Activated naive CD4-positive, alpha-beta T cell treated with anti-CD3 and anti-CD28 coated beads, Interleukin-2, amount 50 U/mL, for 72 hours (primary cell): ENCODE measurements around the gene B2M. TPM values are rescaled to one million over a fixed set of nuclear protein-coding genes. Genes with fewer than 3 reads are reported as not detected.
"Not testable (repeated sequence)": the region's sequence is repeated elsewhere in the genome, so short reads cannot be mapped to it uniquely, and the experiment has no call there.

ENCODE experiments used
- ATAC-seq, 2 donors: fragments of 150-1000 bp; cut with Tn5 transposase; 2 replicates each; pipeline ENCODE4 v1.10.0; 2021; ENCODE audit warnings: mild to moderate bottlenecking in 2 of 2, moderate library complexity in 2 of 2
- DNase-seq, 2 donors: peaks; one replicate each; pipeline ENCODE4 v3.0.0; 2021 to 2022; ENCODE audit warnings: low spot score in 2 of 2
- H3K27ac Mint-ChIP-seq, 2 donors: one replicate each; pipeline ENCODE4 v1.8.0; 2022; ENCODE audit warnings: mild to moderate bottlenecking in 2 of 2, mixed read lengths in 2 of 2
- H3K36me3 Mint-ChIP-seq, 2 donors: one replicate each; pipeline ENCODE4 v1.8.0; 2022; ENCODE audit warnings: mixed read lengths in 2 of 2
- H3K9me3 Mint-ChIP-seq, 2 donors: one replicate each; pipeline ENCODE4 v1.8.0; 2022; ENCODE audit warnings: mixed read lengths in 2 of 2
- total RNA-seq, 2 donors: library from RNA; stranded (reverse); gene quantifications; one replicate each; pipeline ENCODE4 v1.2.3, GENCODE V29; 2022

B2M gene
- 1,000 to 10,000 TPM; 4,139 to 6,333 TPM for total RNA-seq

DNA sequence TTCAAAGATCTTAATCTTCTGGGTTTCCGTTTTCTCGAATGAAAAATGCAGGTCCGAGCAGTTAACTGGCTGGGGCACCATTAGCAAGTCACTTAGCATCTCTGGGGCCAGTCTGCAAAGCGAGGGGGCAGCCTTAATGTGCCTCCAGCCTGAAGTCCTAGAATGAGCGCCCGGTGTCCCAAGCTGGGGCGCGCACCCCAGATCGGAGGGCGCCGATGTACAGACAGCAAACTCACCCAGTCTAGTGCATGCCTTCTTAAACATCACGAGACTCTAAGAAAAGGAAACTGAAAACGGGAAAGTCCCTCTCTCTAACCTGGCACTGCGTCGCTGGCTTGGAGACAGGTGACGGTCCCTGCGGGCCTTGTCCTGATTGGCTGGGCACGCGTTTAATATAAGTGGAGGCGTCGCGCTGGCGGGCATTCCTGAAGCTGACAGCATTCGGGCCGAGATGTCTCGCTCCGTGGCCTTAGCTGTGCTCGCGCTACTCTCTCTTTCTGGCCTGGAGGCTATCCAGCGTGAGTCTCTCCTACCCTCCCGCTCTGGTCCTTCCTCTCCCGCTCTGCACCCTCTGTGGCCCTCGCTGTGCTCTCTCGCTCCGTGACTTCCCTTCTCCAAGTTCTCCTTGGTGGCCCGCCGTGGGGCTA is at the start of gene B2M, which contains the start of gene PATL2:
TSS of gene B2M (plus strand) at position 422 of the 647 bp plus-strand sequence. CDS start at position 452, 30 bp downstream.
TSS of gene PATL2 (minus strand) at position 228 of the 647 bp plus-strand sequence. CDS start 34,833 bp downstream, outside the sequence.
- DNase-seq (peak; percentile 96), ATAC-seq (peak; percentile 86 to 90)
- no peaks in the 10 kb centered on the region for H3K9me3 Mint-ChIP-seq
- H3K36me3 Mint-ChIP-seq: peaks cover 65 to 79% of the 10 kb centered on the region in 2 donors
- peak within 1 kb of the TSS; percentile 100 for H3K27ac Mint-ChIP-seq

GRCh38 chr15:44661576-44661975 is 49.7 kb upstream of the B2M start:
- Mint-ChIP-seq H3K36me3 (peaks cover 11 to 24% of the 10 kb centered on the region in 2 donors), H3K27ac (peak overlapping the region; percentile 96 to 97), H3K9me3 (no peaks in the 10 kb centered on the region)
- no peak for ATAC-seq
- no peak for DNase-seq

DNA sequence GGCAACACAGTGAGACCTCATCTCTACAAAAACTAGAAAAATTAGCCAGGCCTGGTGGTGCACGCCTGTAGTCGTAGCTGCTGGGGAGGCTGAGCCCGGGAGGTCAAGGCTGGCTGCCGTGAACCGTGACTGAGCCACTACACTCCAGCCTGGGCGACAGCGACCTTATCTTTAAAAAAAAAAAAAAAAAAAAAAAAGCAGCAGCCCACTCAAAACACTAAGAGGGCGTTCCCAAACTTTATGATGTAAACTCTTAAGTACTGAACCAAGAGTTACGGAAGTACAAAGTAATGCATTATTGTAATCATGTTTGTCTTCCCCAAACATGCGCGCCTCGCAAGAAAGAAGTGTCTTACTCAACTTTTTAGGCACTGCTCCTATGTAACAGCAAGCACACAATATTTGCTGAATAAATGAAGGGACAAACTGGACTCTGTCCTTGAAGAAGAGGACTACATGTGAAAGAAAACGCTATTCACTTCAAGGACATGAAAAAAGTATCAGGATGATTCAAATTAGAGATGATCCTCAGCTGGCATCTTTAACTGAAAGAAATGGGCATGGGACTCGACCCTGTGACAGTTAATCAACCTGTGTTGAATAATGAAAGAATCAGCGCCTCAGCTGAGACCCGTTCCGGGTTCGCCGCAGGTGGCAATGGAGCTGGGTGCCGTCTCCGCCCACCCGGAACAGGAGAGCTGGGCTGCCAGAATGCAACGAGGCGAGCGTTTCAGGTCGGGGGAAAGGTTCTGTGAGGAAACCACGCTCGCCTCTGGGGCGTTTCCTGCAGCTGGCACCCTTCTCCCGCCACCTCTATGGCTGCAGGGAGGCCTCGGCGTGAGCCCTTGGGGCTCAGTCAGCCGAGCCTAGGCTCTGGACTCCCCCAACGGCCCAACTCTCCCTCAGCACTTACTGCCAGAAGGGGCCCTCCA is 48.6 kb upstream of the B2M start:
- ATAC-seq: peak; percentile 55 to 73
- Mint-ChIP-seq H3K36me3 (peaks cover 10 to 14% of the 10 kb centered on the region in 2 donors), H3K9me3 (no peaks in the 10 kb centered on the region), H3K27ac (peak overlapping the region; percentile 96 to 97)
- DNase-seq: peak; percentile 79 to 81

GRCh38 chr15:44663410-44664308 is 47.7 kb upstream of the B2M start, which contains the start of gene SPG11:
TSS of gene SPG11 (minus strand) at chr15:44663662. CDS start at chr15:44663647, 15 bp downstream.
- DNase-seq: peak; percentile 95 to 98
- Mint-ChIP-seq H3K9me3 (no peaks in the 10 kb centered on the region), H3K27ac (peak within 1 kb of the TSS; percentile 96 to 97), H3K36me3 (peaks cover 10 to 13% of the 10 kb centered on the region in 2 donors)
- peak; percentile 86 to 88 for ATAC-seq

DNA sequence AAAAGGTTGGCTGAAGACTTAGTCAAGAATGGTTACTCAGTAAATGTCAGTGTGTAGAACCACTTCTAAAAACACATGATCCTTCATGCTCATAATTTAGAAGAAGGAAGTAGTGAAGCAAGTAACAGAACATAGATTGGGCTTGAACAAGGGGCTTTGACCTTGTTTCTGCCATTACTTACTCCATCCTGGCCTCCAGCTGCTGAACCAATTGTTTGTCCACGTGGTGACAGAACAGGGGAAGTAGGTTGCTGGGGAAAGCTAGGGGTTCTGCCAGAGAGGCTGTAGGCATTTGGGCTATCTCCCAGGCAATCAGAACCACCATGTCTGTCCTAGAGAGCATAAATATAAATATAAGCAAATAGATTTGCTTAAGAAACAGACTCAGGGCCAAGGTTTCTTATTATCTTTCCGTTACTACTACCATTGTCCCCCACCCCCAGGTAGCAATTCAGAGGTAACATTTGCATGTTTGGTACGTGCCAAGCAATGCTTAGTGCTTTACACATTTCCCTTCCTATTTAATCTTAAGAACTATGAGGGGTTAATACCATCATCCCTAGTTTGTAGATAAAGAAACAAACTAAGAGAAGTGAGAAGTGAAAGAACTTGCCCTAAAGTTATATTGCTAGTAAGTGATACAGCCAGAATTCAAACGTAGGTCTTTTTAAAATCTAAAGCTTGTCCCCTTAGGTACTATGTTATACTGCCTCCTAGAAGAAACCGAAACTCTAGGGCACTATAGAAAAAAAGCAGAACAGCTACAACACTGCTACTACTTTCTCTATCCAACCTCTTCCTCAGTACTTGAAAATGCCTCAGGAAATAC is 44.9 kb upstream of the B2M start:
- ATAC-seq (no peak), DNase-seq (no peak)
- no peaks in the 10 kb centered on the region for H3K9me3 Mint-ChIP-seq
- peaks cover 5 to 6% of the 10 kb centered on the region in 2 donors for H3K36me3 Mint-ChIP-seq
- peak overlapping the region; percentile 73 to 94 for H3K27ac Mint-ChIP-seq

DNA sequence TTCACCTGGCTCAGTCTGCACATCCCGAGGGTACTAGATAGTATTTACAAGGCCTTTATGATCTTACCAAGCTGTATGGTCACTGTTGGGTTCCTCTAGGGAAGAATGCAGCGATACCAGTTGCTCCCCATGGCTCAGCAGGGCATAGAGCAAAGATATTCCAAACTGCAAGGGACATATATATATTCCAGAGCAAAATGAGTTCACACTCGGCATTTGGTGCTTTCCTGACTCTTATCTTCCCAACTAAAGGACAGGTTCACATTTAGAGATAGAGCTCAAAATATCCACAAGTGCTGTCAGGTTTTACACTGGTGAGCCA is 44.3 kb upstream of the B2M start:
- DNase-seq: no peak
- ATAC-seq: no peak
- Mint-ChIP-seq H3K36me3 (peaks cover 5 to 6% of the 10 kb centered on the region in 2 donors), H3K27ac (peak overlapping the region; percentile 73 to 94), H3K9me3 (no peaks in the 10 kb centered on the region)

DNA sequence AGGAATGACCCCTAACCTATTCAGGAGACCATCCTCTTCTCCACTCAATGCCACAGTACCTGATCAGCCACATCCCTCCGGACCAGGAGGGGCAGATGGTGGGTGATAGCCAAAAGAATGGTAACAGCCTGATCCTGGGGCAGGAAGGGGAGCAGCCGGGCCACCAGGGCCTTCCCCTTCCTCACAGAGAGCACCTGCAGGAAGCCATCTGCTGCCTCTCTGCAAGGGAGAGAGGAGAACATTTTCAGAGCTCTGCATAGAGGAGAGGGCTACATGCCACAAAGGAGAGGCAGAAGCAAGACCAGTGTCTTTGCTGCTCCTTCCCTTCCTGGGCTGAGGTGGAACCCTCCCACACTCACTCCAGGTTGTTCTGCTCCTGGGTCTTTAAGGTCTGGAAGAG is 42.4 kb upstream of the B2M start:
- no peak for ATAC-seq
- no peak for DNase-seq
- Mint-ChIP-seq H3K36me3 (no peaks in the 10 kb centered on the region), H3K9me3 (no peaks in the 10 kb centered on the region), H3K27ac (peak overlapping the region in 1 of 2 donors; percentile 39)

DNA sequence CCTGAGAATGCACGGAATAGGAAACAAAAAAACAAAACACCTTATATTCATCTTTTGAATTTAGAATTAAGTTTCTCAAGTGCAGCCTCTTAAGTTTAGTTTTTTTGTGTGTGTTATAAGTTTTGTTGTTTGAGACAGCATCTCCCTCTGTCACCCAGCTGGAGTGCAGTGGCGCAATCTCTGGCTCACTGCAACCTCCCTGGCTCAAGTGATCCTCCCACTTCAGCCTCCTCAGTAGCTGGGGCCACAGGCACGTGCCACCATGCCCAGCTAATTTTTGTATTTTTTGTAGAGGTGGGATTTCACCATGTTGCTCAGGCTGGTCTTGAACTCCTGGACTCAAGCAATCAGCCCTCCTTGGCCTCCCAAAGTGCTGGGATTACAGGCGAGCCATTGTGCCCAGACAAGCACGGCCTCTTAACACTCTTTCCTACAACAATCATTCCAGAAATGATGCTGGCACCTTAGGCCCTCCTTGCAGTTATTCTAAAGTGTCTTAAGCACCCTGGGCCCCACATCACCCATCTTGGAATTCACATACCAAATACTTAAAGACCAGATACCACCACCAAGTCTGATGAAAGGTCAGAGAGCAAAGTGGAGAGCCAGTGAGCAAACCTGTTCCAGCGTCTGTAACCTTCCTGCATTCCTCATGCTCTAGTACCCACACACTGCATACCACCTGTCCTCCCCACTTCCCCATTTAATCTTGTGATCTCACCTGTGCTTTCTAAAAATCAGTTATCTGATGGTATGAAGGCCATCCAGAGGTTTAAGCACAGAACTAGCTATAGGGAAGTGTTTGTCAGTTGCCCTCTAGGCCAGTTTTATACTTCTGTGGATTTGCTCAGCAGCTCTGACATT is 41.0 kb upstream of the B2M start:
- H3K9me3 Mint-ChIP-seq: no peaks in the 10 kb centered on the region
- ATAC-seq (no peak), DNase-seq (no peak)
- H3K27ac Mint-ChIP-seq: peak overlapping the region; percentile 39 to 57
- H3K36me3 Mint-ChIP-seq: no peaks in the 10 kb centered on the region

GRCh38 chr15:44673639-44674038 is 37.7 kb upstream of the B2M start:
- Mint-ChIP-seq H3K36me3 (peaks cover 7 to 10% of the 10 kb centered on the region in 2 donors), H3K27ac (peak overlapping the region in 1 of 2 donors; percentile 30), H3K9me3 (peaks cover 0 to 4% of the 10 kb centered on the region in 2 donors)
- ATAC-seq (no peak), DNase-seq (no peak)

- peaks cover 7 to 10% of the 10 kb centered on the region in 2 donors for H3K36me3 Mint-ChIP-seq
- ATAC-seq (no peak), DNase-seq (no peak)
- peak overlapping the region; percentile 31 to 89 for H3K27ac Mint-ChIP-seq
- H3K9me3 Mint-ChIP-seq: peaks cover 0 to 7% of the 10 kb centered on the region in 2 donors
Measured at GRCh38 chr15:44675911-44676310, 35.4 kb upstream of the B2M start.

DNA sequence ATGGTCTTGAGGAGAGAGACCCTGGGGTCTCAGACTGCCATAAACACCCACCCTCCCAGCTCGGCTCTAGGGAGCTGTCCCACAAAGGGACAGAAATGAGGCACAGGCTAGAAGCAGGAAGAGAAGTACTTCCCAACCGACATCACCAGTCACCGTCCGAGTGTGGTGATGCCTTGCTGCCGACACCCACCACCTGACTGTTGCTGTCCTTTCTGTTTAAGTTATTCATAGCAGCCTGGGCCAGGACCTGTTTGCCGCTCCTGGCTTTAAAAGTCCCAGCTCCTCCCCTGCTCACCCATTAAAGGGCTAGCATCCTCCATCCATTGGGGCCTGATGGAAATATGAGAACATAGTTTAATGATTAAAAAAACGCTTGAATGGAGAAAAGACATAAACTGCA is 34.6 kb upstream of the B2M start:
- DNase-seq (peak in 1 of 2 donors; percentile 71), ATAC-seq (peak; percentile 58 to 85)
- Mint-ChIP-seq H3K9me3 (peaks cover 0 to 7% of the 10 kb centered on the region in 2 donors), H3K36me3 (peaks cover 7 to 10% of the 10 kb centered on the region in 2 donors), H3K27ac (peak overlapping the region; percentile 31 to 89)

- Mint-ChIP-seq H3K9me3 (peaks cover 15 to 18% of the 10 kb centered on the region in 2 donors), H3K36me3 (peaks cover 25 to 27% of the 10 kb centered on the region in 2 donors), H3K27ac (peak overlapping the region; percentile 45 to 86)
- no peak for DNase-seq
- ATAC-seq: peak; percentile 61 to 63
Measured at GRCh38 chr15:44682211-44682610, 29.1 kb upstream of the B2M start.

DNA sequence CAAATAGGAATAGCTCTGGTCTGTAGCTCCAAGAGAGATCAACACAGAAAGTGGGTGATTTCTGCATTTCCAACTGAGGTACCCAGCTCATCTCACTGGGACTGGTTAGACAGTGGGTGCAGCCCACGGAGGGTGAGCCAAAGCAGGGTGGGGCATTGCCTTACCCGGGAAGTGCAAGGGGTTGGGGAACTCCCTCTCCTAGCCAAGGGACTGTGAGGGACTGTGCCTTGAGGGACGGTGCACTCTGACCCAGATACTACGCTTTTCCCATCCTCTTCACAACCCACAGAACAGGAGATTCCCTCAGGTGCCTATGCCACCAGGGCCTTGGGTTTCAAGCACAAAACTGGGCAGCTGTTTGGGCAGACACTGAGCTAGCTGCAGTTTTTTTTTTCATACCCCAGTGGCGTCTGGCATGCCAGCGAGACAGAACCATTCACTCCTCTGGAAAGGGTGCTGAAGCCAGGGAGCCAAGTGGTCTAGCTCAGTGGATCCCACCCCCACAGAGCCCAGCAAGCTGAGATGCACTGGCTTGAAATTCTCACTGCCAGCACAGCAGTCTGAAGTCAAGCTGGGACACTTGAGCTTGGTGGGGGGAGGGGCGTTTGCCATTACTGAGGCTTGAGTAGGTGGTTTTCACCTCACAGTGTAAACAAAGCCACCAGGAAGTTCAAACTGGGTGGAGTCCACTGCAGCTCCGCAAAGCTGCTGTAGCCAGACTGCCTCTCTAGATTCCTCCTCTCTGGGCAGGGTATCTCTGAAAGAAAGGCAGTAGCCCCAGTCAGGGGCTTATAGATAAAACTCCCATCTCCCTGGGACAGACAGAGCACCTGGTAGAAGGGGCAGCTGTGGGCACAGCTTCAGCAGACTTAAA is 28.3 kb upstream of the B2M start:
- peaks cover 31 to 35% of the 10 kb centered on the region in 2 donors for H3K36me3 Mint-ChIP-seq
- DNase-seq (peak; percentile 63 to 70), ATAC-seq (peak; percentile 70 to 72)
- H3K9me3 Mint-ChIP-seq: peaks cover 22 to 25% of the 10 kb centered on the region in 2 donors
- peak overlapping the region; percentile 85 to 86 for H3K27ac Mint-ChIP-seq

DNA sequence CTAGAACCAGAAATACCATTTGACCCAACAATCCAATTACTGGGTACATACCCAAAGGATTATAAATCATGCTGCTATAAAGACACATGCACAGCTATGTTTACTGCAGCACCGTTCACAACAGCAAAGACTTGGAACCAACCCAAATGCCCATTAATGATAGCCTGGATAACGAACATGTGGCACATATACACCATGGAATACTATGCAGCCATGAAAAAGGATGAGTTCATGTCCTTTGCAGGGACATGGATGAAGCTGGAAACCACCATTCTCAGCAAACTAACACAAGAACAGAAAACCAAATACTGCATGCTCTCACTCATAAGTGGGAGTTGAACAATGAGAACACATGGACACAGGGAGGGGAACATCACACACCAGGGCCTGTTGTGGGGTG is 22.0 kb upstream of the B2M start:
- ATAC-seq, DNase-seq: not testable (repeated sequence)
- H3K36me3 Mint-ChIP-seq: peaks cover 28 to 41% of the 10 kb centered on the region in 2 donors
- peak overlapping the region in 1 of 2 donors; percentile 58 for H3K27ac Mint-ChIP-seq
- H3K9me3 Mint-ChIP-seq: peaks cover 19% of the 10 kb centered on the region in 2 donors
